HepG2 (cell line): Measurements from ENCODE around the gene TTC24.

Source experiments
- HES4 ChIP-seq: sonication (generic); formaldehyde crosslinking; IDR thresholded peaks from 2 replicates; pipeline ENCODE4 v1.9.0; 2021; ENCODE audit warnings: mild to moderate bottlenecking, missing genetic modification reagents, borderline replicate concordance
- TCF7L2 ChIP-seq: IDR thresholded peaks from 2 replicates; pipeline ENCODE4 v1.6.1; 2011; ENCODE audit warnings: mild to moderate bottlenecking, low read depth, low read length, moderate library complexity
- ZBTB26 ChIP-seq: IDR thresholded peaks from 2 replicates; pipeline ENCODE4 v1.6.1; 2016; ENCODE audit warnings: missing compliant biosample characterization, missing genetic modification reagents, borderline replicate concordance
- ZNF460 ChIP-seq: sonication (generic); formaldehyde crosslinking; IDR thresholded peaks from 2 replicates; pipeline ENCODE4 v1.5.1; 2020; ENCODE audit warnings: missing genetic modification reagents, mild to moderate bottlenecking, borderline replicate concordance
- ZNF891 ChIP-seq: sonication (generic); formaldehyde crosslinking; IDR thresholded peaks from 2 replicates; pipeline ENCODE4 v1.5.0; 2020; ENCODE audit warnings: mild to moderate bottlenecking, missing genetic modification reagents

GRCh38 chr1:156552518-156552917 is 27.0 kb upstream of the TTC24 start:
- TF ChIP-seq ZBTB26 (CRISPR knock-in tag) (no peak), ZNF891 (CRISPR knock-in tag) (no peak), ZNF460 (CRISPR knock-in tag) (no peak), TCF7L2 (no peak), HES4 (CRISPR knock-in tag) (no peak)
